Caco-2 (cell line): ENCODE data around the gene PURA. TPM values are rescaled to one million over a fixed set of nuclear protein-coding genes. Genes with fewer than 3 reads are reported as not detected.

Experiments
- BruUV-seq: library from RNA; stranded (reverse); fragments of 400-500 nt; replicated peaks from 2 replicates; lab custom pipeline; 2021; lab: Mats Ljungman, UMichigan
- CTCF ChIA-PET: fragments of 300-600 bp; sonication (Branson Sonifier 250); formaldehyde crosslinking; loops from one replicate; lab custom pipeline; 2022; ENCODE audit warnings: antibody characterized with exemption; lab: Charles Lee
- POLR2A ChIA-PET: fragments of 300-600 bp; sonication (Branson Sonifier 250); formaldehyde crosslinking; loops from one replicate; lab custom pipeline; 2022; ENCODE audit warnings: antibody characterized with exemption; lab: Charles Lee
- DNase-seq, 2 experiments: peaks; one replicate each; pipeline versions ENCODE4 v3.0.0 to v3.0.0-alpha.2; 2020 to 2022
- H3K27me3 ChIP-seq: replicated peaks from 2 replicates; pipeline ENCODE4 v1.6.0; 2011; ENCODE audit warnings: low read length; ENCODE audit not compliant: control insufficient read depth, insufficient read depth
- H3K36me3 ChIP-seq: 2 replicates; pipeline ENCODE4 v1.5.1; 2011; ENCODE audit warnings: low read length; ENCODE audit not compliant: control insufficient read depth, insufficient read depth
- H3K4me1 ChIP-seq: fragments of 250-450 bp; sonication (Bioruptor Pico); 2 replicates; pipeline ENCODE4 v1.5.1; 2020; ENCODE audit warnings: mild to moderate bottlenecking
- H3K4me3 ChIP-seq: 2 replicates; pipeline ENCODE4 v1.5.1; 2011; ENCODE audit warnings: low read depth, mild to moderate bottlenecking, control low read depth, low read length
- H3K9me3 ChIP-seq: fragments of 250-450 bp; sonication (Bioruptor Pico); 2 replicates; pipeline ENCODE4 v1.5.1; 2020; ENCODE audit warnings: mild to moderate bottlenecking, moderate library complexity
- H3K27ac Mint-ChIP-seq: one replicate; pipeline ENCODE4 v1.8.0; 2022; ENCODE audit warnings: mixed read lengths; ENCODE audit not compliant: unreplicated experiment
- H3K27me3 Mint-ChIP-seq: one replicate; pipeline ENCODE4 v1.8.0; 2022; ENCODE audit warnings: mixed read lengths; ENCODE audit not compliant: insufficient read depth, unreplicated experiment
- H3K36me3 Mint-ChIP-seq: one replicate; pipeline ENCODE4 v1.8.0; 2022; ENCODE audit warnings: mild to moderate bottlenecking, mixed read lengths; ENCODE audit not compliant: insufficient read depth, unreplicated experiment
- H3K4me1 Mint-ChIP-seq: one replicate; pipeline ENCODE4 v1.8.0; 2022; ENCODE audit warnings: low read depth, mixed read lengths; ENCODE audit not compliant: unreplicated experiment
- H3K4me3 Mint-ChIP-seq: one replicate; pipeline ENCODE4 v1.8.0; 2022; ENCODE audit warnings: mild to moderate bottlenecking, moderate library complexity, mixed read lengths; ENCODE audit not compliant: unreplicated experiment
- H3K9me3 Mint-ChIP-seq: one replicate; pipeline ENCODE4 v1.8.0; 2022; ENCODE audit warnings: mixed read lengths; ENCODE audit not compliant: unreplicated experiment
- CTCF ChIP-seq, 2 experiments: fragments of 200-600 bp in 1 of 2; IDR thresholded peaks; 1 replicate in 1 of 2; 2 replicates in 1 of 2; pipeline versions ENCODE4 v1.5.1 to v1.8.0; 2011 to 2022; ENCODE audit warnings: antibody characterized with exemption in 1 of 2, control low read depth in 1 of 2, inconsistent platforms in 1 of 2, low read depth in 1 of 2, low read length in 1 of 2, mild to moderate bottlenecking in 1 of 2, moderate library complexity in 1 of 2; ENCODE audit not compliant: insufficient read depth in 1 of 2, severe bottlenecking in 1 of 2, unreplicated experiment in 1 of 2
- intact Hi-C: fragments of 100-400 bp; cut with micrococcal nuclease; formaldehyde crosslinking; loops from one replicate; pipeline ENCODE4 v1.10.0; 2022; ENCODE audit not compliant: unreplicated experiment
- total RNA-seq: library from RNA; stranded (reverse); gene quantifications from 2 replicates; pipeline ENCODE4 v1.2.3, GENCODE V29; 2022

PURA gene
- total RNA-seq, 1 experiment from 2014 or later, result 14.5 TPM

GRCh38 chr5:140166911-140167310 lies 53.0 kb downstream of the PURA start:
- DNase-seq, result no peak
- BruUV-seq, result no TSS peak
- Histone ChIP-seq H3K27me3 (no peaks in the 10 kb centered on the region), H3K36me3 (no peaks in the 10 kb centered on the region), H3K4me3 (no peak overlapping the region), H3K9me3 (no peaks in the 10 kb centered on the region), H3K4me1 (peaks cover 22% of the 10 kb centered on the region)
- H3K4me3 Mint-ChIP-seq, result no peak overlapping the region
- CTCF ChIA-PET, result interaction anchor here (0.6 kb wide), 1 partner anchor 48 kb away, joined by 6 read pairs; no protein-coding TSS in a partner anchor
- TF ChIP-seq CTCF (IDR thresholded peaks at IDR 0.05; ENCODE audit: insufficient read depth in 1 of 2, low read depth in 1 of 2, low read length in 1 of 2, severe bottlenecking in 1 of 2, unreplicated experiment in 1 of 2), result no peak
- H3K36me3 Mint-ChIP-seq, result no peaks in the 10 kb centered on the region
- peaks cover 16% of the 10 kb centered on the region for H3K4me1 Mint-ChIP-seq
- intact Hi-C loops, result no loop called here
- H3K9me3 Mint-ChIP-seq, result no peaks in the 10 kb centered on the region
- H3K27ac Mint-ChIP-seq, result no peak overlapping the region
- POLR2A ChIA-PET, result no interaction called here
- no peaks in the 10 kb centered on the region for H3K27me3 Mint-ChIP-seq

GRCh38 chr5:140168371-140168770 lies 54.5 kb downstream of the PURA start:
- BruUV-seq, result no TSS peak
- intact Hi-C loops, result no loop called here

DNA sequence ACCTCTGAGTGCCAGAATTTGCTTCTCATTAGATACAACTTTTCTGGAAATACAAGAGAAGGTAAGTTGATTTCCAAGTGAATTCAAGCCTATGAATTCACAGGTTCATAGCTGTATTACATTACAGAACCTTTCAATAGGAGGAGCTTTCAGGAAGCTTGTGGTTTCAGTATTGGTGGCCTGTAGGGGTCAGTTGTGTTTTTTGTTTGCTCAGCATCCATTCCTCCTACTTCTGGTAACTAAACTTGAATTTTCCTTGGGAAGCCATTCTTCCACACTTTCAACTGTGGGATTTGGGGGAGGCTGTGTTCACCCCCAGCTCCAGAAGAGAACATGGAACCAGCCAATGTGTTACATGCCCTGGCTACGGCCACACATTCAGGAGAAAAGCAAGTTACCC lies 55.5 kb downstream of the PURA start:
- no peaks in the 10 kb centered on the region for H3K9me3 Mint-ChIP-seq
- Histone ChIP-seq H3K9me3 (no peaks in the 10 kb centered on the region), H3K4me3 (no peak overlapping the region), H3K36me3 (no peaks in the 10 kb centered on the region), H3K27me3 (no peaks in the 10 kb centered on the region), H3K4me1 (peaks cover 22% of the 10 kb centered on the region)
- H3K27me3 Mint-ChIP-seq, result no peaks in the 10 kb centered on the region
- TF ChIP-seq CTCF (IDR thresholded peaks at IDR 0.05; ENCODE audit: insufficient read depth in 1 of 2, low read depth in 1 of 2, low read length in 1 of 2, severe bottlenecking in 1 of 2, unreplicated experiment in 1 of 2), result peak; percentile 14 to 41
- peaks cover under 1% of the 10 kb centered on the region for H3K36me3 Mint-ChIP-seq
- no TSS peak for BruUV-seq
- intact Hi-C loops, result no loop called here
- no peak overlapping the region for H3K27ac Mint-ChIP-seq
- peak in 1 of 2 experiments; percentile 19 for DNase-seq
- ChIA-PET CTCF (interaction anchor here (0.6 to 1.6 kb wide), 9 partner anchors 28 to 210 kb away, joined by 3 to 11 read pairs (median 5); partner anchors contain the start of gene HBEGF), POLR2A (interaction anchor here (0.5 to 0.6 kb wide), 2 partner anchors 232 to 1261 kb away, joined by 3 read pairs; no protein-coding TSS in a partner anchor)
- peaks cover 27% of the 10 kb centered on the region for H3K4me1 Mint-ChIP-seq
- no peak overlapping the region for H3K4me3 Mint-ChIP-seq

More at GRCh38 chr5:140168371-140168770, 54.5 kb downstream of the PURA start:
- H3K27ac Mint-ChIP-seq, result no peak overlapping the region
- H3K27me3 ChIP-seq, result no peaks in the 10 kb centered on the region
- peaks cover 22% of the 10 kb centered on the region for H3K4me1 ChIP-seq
- H3K9me3 Mint-ChIP-seq, result no peaks in the 10 kb centered on the region
- H3K9me3 ChIP-seq, result no peaks in the 10 kb centered on the region
- DNase-seq, result no peak
- ChIA-PET CTCF (interaction anchor here (1.1 kb wide), 1 partner anchor 27 kb away, joined by 11 read pairs; no protein-coding TSS in a partner anchor), POLR2A (no interaction called here)
- no peaks in the 10 kb centered on the region for H3K36me3 Mint-ChIP-seq
- no peak overlapping the region for H3K4me3 ChIP-seq
- H3K4me1 Mint-ChIP-seq, result peaks cover 16% of the 10 kb centered on the region
- no peaks in the 10 kb centered on the region for H3K27me3 Mint-ChIP-seq
- no peak for TF ChIP-seq CTCF (IDR thresholded peaks at IDR 0.05; ENCODE audit: insufficient read depth in 1 of 2, low read depth in 1 of 2, low read length in 1 of 2, severe bottlenecking in 1 of 2, unreplicated experiment in 1 of 2)
- H3K4me3 Mint-ChIP-seq, result no peak overlapping the region
- H3K36me3 ChIP-seq, result no peaks in the 10 kb centered on the region
